Heart left ventricle (tissue), 13 donors: ENCODE measurements around the gene PMM2.

Experiments
- POLR2A ChIP-seq, 2 donors: fragments of 450-650 bp; IDR thresholded peaks; one replicate each; pipeline ENCODE4 v1.6.1; 2017; ENCODE audit warnings: antibody characterized with exemption in 2 of 2, mild to moderate bottlenecking in 2 of 2, moderate library complexity in 2 of 2
- TF ChIP-seq, protein P1 (sequence below), 12 donors: fragments of 200-600 bp; sonication (generic) in 4 of 12; IDR thresholded peaks; one replicate each; pipeline versions ENCODE4 v1.5.0 to v1.8.0; 2018 to 2022; ENCODE audit warnings: antibody characterized with exemption in 12 of 12, mild to moderate bottlenecking in 5 of 12
- donor health status: ischemic (EF 13 %, LVEDD 7.1; RV severe dilation, severe dysfunction).
- donor health status: DM: no; HTN: yes; CAD: no.
- donor health status: DM: no; HTN: no; CAD: no.
- donor health status: ischemic (EF 25% LVEDD 6.9; RV normal size, moderate dysfunction).
- donor health status: ischemic (EF 25% LVEDD 5.7; RV mildly dilated, moderate dysfunction).
- donor health status: ischemic (EF 35%, LVEDD 5.7; RV mildly dilated, moderate dysfunction).
- donor health status: nonischemic (EF 11% LVEDD 7.7; RV severe dilation, severe dysfunction).
- donor health status: DM: yes; HTN: yes; CAD: no.
- donor health status: PGD.
- donor health status: ischemic (EF 29% LVEDD 5.4; RV normal size, mild dysfunction).
- donor health status: nonischemic (EF 23%, LVEDD 6.1; RV moderate dilation, normal function).

DNA sequence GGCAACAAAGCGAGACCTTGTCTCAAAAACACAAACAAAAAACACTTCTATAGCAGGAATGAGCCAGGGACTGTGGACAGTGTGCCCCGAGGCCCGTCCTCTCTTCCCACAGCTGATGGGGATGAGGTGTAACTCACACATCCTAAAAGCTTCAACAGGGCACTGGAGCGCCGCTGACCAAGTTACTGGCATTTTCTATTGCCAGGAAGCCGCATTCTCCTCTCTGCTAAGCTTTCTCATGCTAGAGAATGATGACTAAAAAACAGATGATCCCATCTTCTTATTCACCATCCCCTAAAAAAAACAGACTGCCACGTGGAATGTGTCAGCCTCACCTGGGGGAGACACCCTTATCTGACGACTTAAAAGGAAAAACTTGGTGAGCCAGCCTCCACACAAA, 54.9 kb downstream of the PMM2 start:
- no peak for TF ChIP-seq POLR2A (IDR thresholded peaks at IDR 0.05)
- TF ChIP-seq, protein P1, sequence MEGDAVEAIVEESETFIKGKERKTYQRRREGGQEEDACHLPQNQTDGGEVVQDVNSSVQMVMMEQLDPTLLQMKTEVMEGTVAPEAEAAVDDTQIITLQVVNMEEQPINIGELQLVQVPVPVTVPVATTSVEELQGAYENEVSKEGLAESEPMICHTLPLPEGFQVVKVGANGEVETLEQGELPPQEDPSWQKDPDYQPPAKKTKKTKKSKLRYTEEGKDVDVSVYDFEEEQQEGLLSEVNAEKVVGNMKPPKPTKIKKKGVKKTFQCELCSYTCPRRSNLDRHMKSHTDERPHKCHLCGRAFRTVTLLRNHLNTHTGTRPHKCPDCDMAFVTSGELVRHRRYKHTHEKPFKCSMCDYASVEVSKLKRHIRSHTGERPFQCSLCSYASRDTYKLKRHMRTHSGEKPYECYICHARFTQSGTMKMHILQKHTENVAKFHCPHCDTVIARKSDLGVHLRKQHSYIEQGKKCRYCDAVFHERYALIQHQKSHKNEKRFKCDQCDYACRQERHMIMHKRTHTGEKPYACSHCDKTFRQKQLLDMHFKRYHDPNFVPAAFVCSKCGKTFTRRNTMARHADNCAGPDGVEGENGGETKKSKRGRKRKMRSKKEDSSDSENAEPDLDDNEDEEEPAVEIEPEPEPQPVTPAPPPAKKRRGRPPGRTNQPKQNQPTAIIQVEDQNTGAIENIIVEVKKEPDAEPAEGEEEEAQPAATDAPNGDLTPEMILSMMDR (IDR thresholded peaks at IDR 0.05): no peak
